GM13977 (cell line): ENCODE measurements around the gene GLYR1.

Experiments
- DNase-seq: peaks from one replicate; pipeline ENCODE4 v3.0.0; 2012; ENCODE audit warnings: low spot score
- CTCF ChIP-seq: IDR thresholded peaks from 2 replicates; pipeline ENCODE4 v1.5.1; 2012; ENCODE audit warnings: mild to moderate bottlenecking, control low read depth; ENCODE audit not compliant: insufficient read depth; ENCODE audit errors: extremely low read depth, missing control alignments
- in situ Hi-C: fragments of 300-500 bp; cut with MboI; formaldehyde crosslinking; loops from one replicate; pipeline ENCODE4 v1.12.0; 2022; ENCODE audit warnings: low sequenced_read_pairs, low pct_unique_long_range_greater_than_20kb, mixed read lengths, inconsistent platforms; ENCODE audit not compliant: unreplicated experiment

Gene GLYR1

DNA sequence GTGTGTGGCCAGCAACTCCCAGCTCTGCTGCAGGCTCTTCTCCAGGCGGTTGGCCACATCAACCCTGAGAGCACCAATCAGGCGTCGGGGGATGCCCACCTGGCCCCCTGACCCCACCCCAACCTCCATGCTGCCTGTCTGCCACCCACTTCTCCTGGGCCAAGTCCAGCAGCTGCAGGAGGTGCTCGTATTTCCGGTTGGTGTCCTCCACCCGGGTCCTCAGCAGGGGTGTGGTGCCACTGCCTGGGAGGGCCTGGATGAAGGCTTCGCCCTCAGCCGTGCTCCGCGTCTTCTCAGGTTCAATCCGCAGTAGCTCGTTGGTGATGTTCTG lies 44.8 kb upstream of the GLYR1 start:
- DNase-seq: no peak
- in situ Hi-C loops: no loop called here
- no peak for TF ChIP-seq CTCF

GRCh38 chr16:4891097-4891885 lies 44.2 kb upstream of the GLYR1 start:
- in situ Hi-C loops: no loop called here
- TF ChIP-seq CTCF: no peak
- DNase-seq: no peak

GRCh38 chr16:4890686-4891085 lies 43.6 kb upstream of the GLYR1 start:
- no peak for TF ChIP-seq CTCF
- DNase-seq: no peak
- in situ Hi-C loops: no loop called here

GRCh38 chr16:4890026-4890425 lies 42.9 kb upstream of the GLYR1 start:
- TF ChIP-seq CTCF: no peak
- no peak for DNase-seq
- in situ Hi-C loops: no loop called here

DNA sequence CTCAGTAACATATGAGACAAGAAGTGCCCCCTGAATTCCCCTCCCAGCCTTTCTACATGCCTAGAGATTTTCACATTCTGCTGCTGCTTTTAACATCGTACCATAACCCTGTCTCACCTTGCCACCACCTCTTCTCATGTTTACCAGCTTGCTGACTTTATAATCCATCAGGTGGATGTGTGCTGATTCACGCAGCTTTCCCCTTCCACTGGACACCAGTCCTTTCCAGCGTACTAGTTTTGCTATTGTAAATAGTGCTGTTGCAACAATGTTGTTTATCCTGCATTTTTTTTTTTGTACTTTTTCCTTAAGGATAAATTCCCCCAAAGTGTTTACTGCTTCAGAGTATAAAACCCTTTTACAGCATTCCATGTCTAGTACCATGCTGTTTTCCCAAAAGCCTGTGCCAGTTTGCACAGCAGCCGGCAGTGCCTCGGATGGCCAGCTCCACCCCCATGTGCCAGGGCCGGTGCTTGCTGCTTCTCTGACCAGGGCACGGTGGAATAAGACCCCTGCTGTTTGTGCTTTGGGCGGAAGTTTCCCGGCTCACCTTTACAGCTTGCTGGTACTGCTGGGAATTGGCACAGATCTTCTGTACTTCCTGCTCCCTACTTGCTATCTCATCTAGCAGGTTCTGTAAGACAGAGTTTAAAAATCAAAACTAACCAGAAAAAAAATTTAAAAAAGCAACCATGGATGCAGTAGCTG lies 41.5 kb upstream of the GLYR1 start:
- no peak for DNase-seq
- TF ChIP-seq CTCF: no peak
- in situ Hi-C loops: no loop called here

- no peak for TF ChIP-seq CTCF
- in situ Hi-C loops: no loop called here
- no peak for DNase-seq
Observed at GRCh38 chr16:4886151-4886550, 39.1 kb upstream of the GLYR1 start.
